Hepatocyte (in vitro differentiated cells): ENCODE measurements around the gene E2F3. TPM values are rescaled to one million over a fixed set of nuclear protein-coding genes. Genes with fewer than 3 reads are reported as not detected.
"Not testable (repeated sequence)": the region's sequence is repeated elsewhere in the genome, so short reads cannot be mapped to it uniquely, and the experiment has no call there.

ENCODE experiments used
- DNase-seq: peaks from one replicate; pipeline ENCODE4 v3.0.0-alpha.2; 2016; ENCODE audit warnings: low spot score
- H2AFZ ChIP-seq: fragments of 200-600 bp; sonication (generic); 2 replicates; pipeline ENCODE4 v1.6.0; 2016; ENCODE audit warnings: antibody characterized with exemption, mild to moderate bottlenecking
- H3K27ac ChIP-seq: fragments of 200-600 bp; sonication (generic); 2 replicates; pipeline ENCODE4 v1.5.1; 2016; ENCODE audit warnings: mild to moderate bottlenecking
- H3K27me3 ChIP-seq: fragments of 200-600 bp; sonication (generic); 2 replicates; pipeline ENCODE4 v1.6.1; 2016
- H3K36me3 ChIP-seq: fragments of 200-600 bp; sonication (generic); replicated peaks from 2 replicates; pipeline ENCODE4 v1.5.1; 2016; ENCODE audit warnings: low read depth; ENCODE audit not compliant: insufficient read depth
- H3K4me1 ChIP-seq: fragments of 200-600 bp; sonication (generic); 2 replicates; pipeline ENCODE4 v1.5.1; 2016; ENCODE audit warnings: mild to moderate bottlenecking, moderate library complexity; ENCODE audit not compliant: insufficient read depth
- H3K4me2 ChIP-seq: fragments of 200-600 bp; sonication (generic); 2 replicates; pipeline ENCODE4 v1.6.0; 2016
- H3K4me3 ChIP-seq: fragments of 200-600 bp; sonication (generic); 2 replicates; pipeline ENCODE4 v1.5.1; 2016; ENCODE audit warnings: mild to moderate bottlenecking
- H3K79me2 ChIP-seq: fragments of 200-600 bp; sonication (generic); 2 replicates; pipeline ENCODE4 v1.6.0; 2017; ENCODE audit warnings: mild to moderate bottlenecking
- H3K9me2 ChIP-seq: fragments of 200-600 bp; sonication (generic); replicated peaks from 2 replicates; pipeline ENCODE4 v1.6.0; 2017; ENCODE audit warnings: mild to moderate bottlenecking; ENCODE audit not compliant: insufficient read depth
- H3K9me3 ChIP-seq: fragments of 200-600 bp; sonication (generic); 2 replicates; pipeline ENCODE4 v1.5.1; 2016; ENCODE audit warnings: low read depth, mild to moderate bottlenecking
- H4K20me1 ChIP-seq: fragments of 200-600 bp; sonication (generic); 2 replicates; pipeline ENCODE4 v1.6.0; 2016; ENCODE audit warnings: mild to moderate bottlenecking; ENCODE audit not compliant: insufficient read depth, poor library complexity, severe bottlenecking
- EZH2 ChIP-seq: fragments of 200-600 bp; sonication (generic); IDR thresholded peaks from 2 replicates; pipeline ENCODE4 v1.6.1; 2016; ENCODE audit warnings: antibody characterized with exemption, mild to moderate bottlenecking, borderline replicate concordance
- EZH2phosphoT487 ChIP-seq: fragments of 200-600 bp; sonication (generic); IDR thresholded peaks from one replicate; pipeline ENCODE4 v1.6.1; 2018; ENCODE audit warnings: antibody characterized with exemption, mild to moderate bottlenecking, low read depth, moderate library complexity; ENCODE audit not compliant: unreplicated experiment, severe bottlenecking
- WGBS: methylation state at CpG from one replicate; pipeline ENCODE4 v1.1.6; 2016; ENCODE audit warnings: low lambda C conversion rate; ENCODE audit errors: missing lambda C conversion rate; 5-methylcytosine and 5-hydroxymethylcytosine counted together
- polyA plus RNA-seq: library from polyadenylated mRNA; unstranded; fragments of >200 nt; fragmentation: Nextera tagmentation; extraction: Ambion mirVana; gene quantifications from 2 replicates; pipeline ENCODE4 v1.2.1, GENCODE V29; 2016
- total RNA-seq: library from RNA; depleted of rRNA; stranded (reverse); fragments of >200 nt; gene quantifications from 2 replicates; pipeline ENCODE4 v1.2.3, GENCODE V29; 2014
- TF ChIP-seq, protein P1 (sequence below): fragments of 200-600 bp; sonication (generic); IDR thresholded peaks from 2 replicates; pipeline ENCODE4 v1.5.1; 2016; ENCODE audit warnings: antibody characterized with exemption, mild to moderate bottlenecking; ENCODE audit not compliant: poor library complexity

E2F3 gene
- total and polyA plus RNA-seq, 2 experiments from 2014 or later: 8.4 to 13.3 TPM

DNA sequence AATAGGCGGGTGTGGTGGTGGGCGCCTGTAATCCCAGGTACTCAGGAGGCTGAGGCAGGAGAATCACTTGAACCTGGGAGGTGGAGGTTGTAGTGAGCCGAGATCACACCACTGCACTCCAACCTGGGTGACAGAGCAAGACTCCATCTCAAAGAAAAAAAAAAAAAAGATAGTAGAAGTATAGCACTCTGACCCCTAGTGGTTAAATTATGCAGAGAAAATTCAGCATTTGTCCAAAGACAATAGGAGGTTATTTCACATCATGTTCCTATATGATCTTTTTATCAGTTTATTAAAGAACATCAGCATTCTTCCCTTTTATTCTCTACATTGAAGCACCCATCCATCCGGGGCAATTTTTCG is 127.4 kb downstream of the E2F3 start:
- H2AFZ ChIP-seq, H3K79me2 ChIP-seq, H3K27ac ChIP-seq, H3K9me3 ChIP-seq, H3K4me2 ChIP-seq, H3K36me3 ChIP-seq, H3K27me3 ChIP-seq, H3K4me1 ChIP-seq, H3K9me2 ChIP-seq, H3K4me3 ChIP-seq, H4K20me1 ChIP-seq: not testable (repeated sequence)
- TF ChIP-seq, protein P1, sequence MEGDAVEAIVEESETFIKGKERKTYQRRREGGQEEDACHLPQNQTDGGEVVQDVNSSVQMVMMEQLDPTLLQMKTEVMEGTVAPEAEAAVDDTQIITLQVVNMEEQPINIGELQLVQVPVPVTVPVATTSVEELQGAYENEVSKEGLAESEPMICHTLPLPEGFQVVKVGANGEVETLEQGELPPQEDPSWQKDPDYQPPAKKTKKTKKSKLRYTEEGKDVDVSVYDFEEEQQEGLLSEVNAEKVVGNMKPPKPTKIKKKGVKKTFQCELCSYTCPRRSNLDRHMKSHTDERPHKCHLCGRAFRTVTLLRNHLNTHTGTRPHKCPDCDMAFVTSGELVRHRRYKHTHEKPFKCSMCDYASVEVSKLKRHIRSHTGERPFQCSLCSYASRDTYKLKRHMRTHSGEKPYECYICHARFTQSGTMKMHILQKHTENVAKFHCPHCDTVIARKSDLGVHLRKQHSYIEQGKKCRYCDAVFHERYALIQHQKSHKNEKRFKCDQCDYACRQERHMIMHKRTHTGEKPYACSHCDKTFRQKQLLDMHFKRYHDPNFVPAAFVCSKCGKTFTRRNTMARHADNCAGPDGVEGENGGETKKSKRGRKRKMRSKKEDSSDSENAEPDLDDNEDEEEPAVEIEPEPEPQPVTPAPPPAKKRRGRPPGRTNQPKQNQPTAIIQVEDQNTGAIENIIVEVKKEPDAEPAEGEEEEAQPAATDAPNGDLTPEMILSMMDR: peak; percentile 53
- 34% methylated on average over 5 of the region's 5 CpGs for WGBS
- peak; percentile 70 for DNase-seq

DNA sequence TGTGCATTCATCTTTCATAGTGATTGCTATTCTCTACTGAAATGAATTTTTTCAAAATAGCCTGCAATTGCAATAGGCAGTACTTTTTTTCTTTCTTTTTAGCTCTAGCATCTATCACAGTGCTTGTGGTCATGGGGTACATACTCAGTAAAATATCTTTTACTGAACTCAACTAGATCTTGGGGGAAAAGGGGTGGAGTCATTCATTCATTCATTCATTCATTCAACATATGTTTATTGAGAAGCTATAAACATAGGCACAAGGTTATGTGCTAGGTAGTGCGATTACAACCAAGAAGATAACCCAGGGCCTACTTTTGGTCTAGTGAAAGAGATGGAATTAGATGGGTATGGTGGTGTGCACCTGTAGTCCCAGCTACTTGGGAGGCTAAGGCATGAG is 131.2 kb downstream of the E2F3 start:
- H3K27ac ChIP-seq: no peak overlapping the region
- H4K20me1 ChIP-seq: no peaks in the 10 kb centered on the region
- no peak overlapping the region for H2AFZ ChIP-seq
- no peaks in the 10 kb centered on the region for H3K36me3 ChIP-seq
- TF ChIP-seq, protein P1: no peak
- TF ChIP-seq EZH2: no peak
- no peak for TF ChIP-seq EZH2phosphoT487
- H3K9me3 ChIP-seq: no peaks in the 10 kb centered on the region
- WGBS: 94% methylated on average over 1 of the region's 1 CpG
- H3K79me2 ChIP-seq: peaks cover 26% of the 10 kb centered on the region
- DNase-seq: no peak
- no peak overlapping the region for H3K4me3 ChIP-seq
- no peak overlapping the region for H3K4me2 ChIP-seq
- peaks cover 5% of the 10 kb centered on the region for H3K4me1 ChIP-seq
- no peaks in the 10 kb centered on the region for H3K27me3 ChIP-seq
- no peaks in the 10 kb centered on the region for H3K9me2 ChIP-seq

DNA sequence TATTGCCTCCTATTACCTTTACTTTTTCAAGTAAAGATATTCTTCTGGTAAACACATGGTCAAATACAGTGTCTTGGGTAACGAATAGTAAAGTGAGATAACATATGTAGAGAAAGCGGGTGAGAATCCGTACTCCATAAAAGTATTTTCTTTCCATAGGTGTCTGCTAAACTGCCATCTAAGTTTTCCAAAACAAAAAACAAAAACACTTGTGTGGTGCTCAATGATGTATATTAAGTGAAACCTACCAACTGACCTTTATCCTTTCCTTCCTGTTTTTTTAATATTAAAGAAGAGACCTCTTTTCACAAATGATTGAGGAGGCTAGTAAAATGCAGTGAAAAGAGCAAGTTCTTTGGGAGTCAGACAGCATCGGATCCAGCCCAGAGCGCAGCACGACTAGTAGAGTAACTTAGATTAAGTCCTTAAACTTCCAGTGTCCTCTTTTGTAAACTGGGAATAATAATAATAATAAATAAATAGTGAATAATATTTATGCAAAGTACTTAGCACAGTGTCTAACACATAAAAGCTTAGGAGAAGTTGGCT is 132.1 kb downstream of the E2F3 start:
- peaks cover 35% of the 10 kb centered on the region for H3K79me2 ChIP-seq
- DNase-seq: no peak
- no peaks in the 10 kb centered on the region for H3K9me3 ChIP-seq
- peak overlapping the region; percentile 15 for H3K4me3 ChIP-seq
- 51% methylated on average over 6 of the region's 6 CpGs for WGBS
- H2AFZ ChIP-seq: peak overlapping the region; percentile 74
- peaks cover 5% of the 10 kb centered on the region for H3K4me1 ChIP-seq
- no peaks in the 10 kb centered on the region for H3K9me2 ChIP-seq
- TF ChIP-seq, protein P1: no peak
- no peak for TF ChIP-seq EZH2
- H3K27ac ChIP-seq: peak overlapping the region; percentile 81
- H3K36me3 ChIP-seq: no peaks in the 10 kb centered on the region
- no peaks in the 10 kb centered on the region for H3K27me3 ChIP-seq
- peak overlapping the region; percentile 71 for H3K4me2 ChIP-seq
- no peaks in the 10 kb centered on the region for H4K20me1 ChIP-seq
